ENCODE measurements around the gene IZUMO4.
"Not testable (repeated sequence)": the region's sequence is repeated elsewhere in the genome, so short reads cannot be mapped to it uniquely, and the experiment has no call there.

IZUMO4 gene

DNA sequence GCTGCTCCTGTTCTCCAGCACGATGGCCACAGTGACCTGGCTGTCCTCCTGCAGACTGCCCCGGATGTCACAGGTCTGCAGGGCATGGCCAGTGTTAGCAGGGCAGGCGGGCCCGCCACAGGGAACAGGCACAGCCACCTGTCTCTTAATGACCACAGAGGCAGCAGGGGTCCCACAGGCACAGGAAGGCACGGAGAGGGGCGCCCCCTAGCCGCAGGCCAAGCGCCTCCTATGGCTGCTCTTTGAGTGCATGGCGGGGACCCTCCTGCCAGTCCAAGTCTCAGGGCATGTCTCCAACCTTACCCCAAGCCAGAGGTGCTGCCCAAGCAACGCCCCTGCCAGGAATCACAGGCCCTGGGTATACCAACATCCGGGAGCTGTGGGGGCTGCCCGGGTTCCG lies 14.1 kb downstream of the IZUMO4 start:
- DNase-seq = no peak

- DNase-seq = no peak
Measured at GRCh38 chr19:2111425-2111824, 14.7 kb downstream of the IZUMO4 start.

- DNase-seq = no peak
Measured at GRCh38 chr19:2111886-2112285, 15.2 kb downstream of the IZUMO4 start.

DNA sequence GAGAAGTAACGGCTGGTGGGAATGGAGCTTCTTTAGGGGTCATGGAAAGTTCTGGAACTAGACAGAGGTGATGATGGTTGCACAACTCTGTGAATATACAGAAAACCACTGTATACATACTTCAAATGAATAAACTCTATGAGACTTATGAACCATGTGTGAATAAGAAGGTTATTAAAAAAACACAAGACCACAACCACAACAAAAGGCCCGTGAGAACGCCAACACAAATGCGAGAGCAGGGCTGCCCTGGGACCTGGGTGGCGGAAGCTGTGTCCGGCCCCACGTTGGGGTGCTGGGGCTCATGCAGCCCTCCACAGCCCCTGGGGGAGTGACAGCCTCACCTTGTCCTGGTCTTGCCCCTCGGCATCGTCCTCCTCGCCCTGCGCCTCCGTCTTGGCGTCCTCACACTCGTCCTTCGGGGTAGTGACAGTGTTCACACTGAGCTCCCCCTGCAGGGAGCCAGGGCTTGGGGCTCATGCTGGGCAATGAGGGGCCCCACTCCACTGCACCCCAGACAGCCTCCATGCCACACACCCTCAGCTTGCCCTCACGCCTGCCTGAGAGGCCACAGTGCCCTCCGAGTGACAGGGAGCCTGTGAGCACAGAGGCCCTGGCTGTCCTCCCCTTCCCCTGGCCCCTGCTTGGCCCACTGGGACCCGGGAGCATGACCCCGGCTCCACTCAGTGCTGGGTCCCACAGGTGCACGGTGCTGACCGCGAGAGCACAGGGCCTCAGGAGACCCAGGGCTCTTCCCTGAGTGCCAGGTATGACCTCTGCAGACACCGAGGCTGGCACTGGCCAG lies 16.0 kb downstream of the IZUMO4 start:
- no peak for DNase-seq

DNA sequence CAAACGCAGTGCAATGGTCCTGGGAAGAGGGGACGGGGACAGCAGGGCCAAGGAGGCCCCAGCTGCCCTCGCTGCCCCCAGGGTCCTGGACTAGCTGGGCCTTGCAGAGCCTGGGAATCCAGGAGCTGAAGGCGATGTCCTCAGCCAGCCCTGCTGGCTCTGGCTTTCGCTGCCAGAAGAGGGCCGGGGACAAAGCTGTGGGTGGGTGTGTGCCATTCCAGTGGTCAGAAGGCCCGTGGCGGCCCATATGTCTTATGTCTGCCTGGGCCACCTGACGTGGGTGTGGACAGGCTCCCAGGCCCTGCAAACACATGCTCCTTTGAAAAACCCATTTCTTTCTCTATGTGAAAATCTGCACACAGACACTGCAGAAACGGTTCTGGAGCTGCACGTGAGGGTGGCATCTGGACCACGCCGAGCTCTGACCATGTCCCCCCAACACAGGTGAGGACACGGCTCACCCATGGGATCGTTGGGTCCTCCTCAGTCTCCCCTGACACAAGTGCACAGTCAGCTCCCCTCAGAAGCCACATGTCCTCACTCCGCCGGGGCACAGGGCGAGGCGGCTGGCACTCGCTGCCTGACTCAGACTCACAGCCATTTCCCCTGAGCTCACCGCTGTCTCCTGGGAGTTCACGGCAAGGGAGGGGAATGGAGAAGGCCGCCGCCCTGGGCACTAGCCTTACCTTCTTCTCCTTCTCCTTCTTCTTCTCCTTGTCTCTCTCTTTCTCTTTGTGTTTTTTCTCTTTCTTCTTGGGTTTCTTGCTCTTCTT lies 16.9 kb downstream of the IZUMO4 start:
- no peak for DNase-seq

GRCh38 chr19:2114218-2114617 lies 17.5 kb downstream of the IZUMO4 start:
- no peak for DNase-seq

DNA sequence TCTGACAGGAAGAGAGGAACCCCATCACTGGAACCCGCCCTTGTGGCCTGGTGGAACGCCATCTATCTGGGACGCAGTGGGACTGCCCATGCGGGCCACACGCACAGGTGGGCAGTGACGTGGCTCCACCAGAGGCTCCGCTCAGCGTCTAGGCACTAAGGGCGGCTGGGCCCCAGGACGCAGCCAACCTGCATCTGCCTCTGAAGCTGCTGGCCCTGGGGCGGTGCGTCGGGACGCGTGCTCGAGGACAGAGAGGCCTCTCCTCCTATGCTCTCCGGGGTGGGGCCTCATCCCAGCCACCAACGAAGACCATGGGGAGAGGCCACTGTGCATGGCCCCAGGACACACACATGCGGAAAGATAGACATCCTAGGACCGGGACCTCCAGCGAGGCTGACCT lies 18.1 kb downstream of the IZUMO4 start:
- no peak for DNase-seq

- DNase-seq = no peak
Measured at GRCh38 chr19:2115324-2115723, 18.6 kb downstream of the IZUMO4 start.

DNA sequence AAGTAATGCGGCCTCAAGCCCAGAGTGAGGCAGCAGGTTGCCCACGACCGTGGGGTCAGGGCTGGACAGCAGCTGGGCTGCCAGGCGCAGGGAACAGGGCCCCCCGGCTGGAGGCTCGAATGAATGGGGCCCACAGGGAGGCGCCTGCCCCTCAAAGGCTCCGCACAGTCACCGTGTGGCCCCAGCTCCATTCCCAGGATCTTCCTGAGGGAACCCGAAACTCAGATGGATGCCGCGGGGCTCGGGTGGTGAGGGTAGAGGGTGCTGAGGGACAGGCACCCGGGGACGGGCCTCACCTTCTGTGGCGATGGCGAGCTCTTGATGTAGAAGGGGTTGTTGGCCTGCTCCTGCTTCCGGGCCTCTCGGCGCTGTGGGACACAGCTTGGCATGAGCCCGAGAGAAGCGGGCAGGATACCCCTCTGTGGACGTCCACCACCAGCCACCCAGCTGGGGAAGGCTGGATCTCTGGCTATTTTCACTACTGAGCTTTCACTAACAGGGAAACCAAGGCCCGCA lies 19.3 kb downstream of the IZUMO4 start:
- no peak for DNase-seq

GRCh38 chr19:2116507-2116906 lies 19.8 kb downstream of the IZUMO4 start:
- no peak for DNase-seq

GRCh38 chr19:2117215-2117960 lies 20.7 kb downstream of the IZUMO4 start:
- DNase-seq = no peak

GRCh38 chr19:2118438-2118837 lies 21.7 kb downstream of the IZUMO4 start:
- no peak for DNase-seq

GRCh38 chr19:2119921-2120785 lies 23.4 kb downstream of the IZUMO4 start:
- DNase-seq = no peak

DNA sequence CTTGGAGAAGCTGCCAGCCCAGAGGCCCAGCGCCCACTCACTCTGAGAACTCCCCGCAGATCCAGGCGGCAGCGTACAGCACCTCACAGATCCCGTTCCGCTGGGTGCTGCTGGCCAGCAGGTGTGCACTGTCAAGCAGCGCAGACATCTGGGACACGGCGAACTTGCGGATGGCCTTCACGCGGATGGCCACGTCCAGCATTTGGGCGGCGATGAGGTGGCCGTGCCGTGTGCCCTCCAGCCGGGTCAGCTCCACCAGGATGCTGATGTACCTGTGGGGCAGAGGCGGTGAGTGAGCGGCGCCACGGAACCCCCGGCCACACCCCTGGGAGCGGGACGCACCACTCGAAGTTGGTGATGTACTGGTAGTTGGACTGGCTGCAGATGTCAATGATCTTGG lies 24.1 kb downstream of the IZUMO4 start:
- DNase-seq = no peak

GRCh38 chr19:2121416-2122051 lies 24.8 kb downstream of the IZUMO4 start:
- DNase-seq = no peak

DNA sequence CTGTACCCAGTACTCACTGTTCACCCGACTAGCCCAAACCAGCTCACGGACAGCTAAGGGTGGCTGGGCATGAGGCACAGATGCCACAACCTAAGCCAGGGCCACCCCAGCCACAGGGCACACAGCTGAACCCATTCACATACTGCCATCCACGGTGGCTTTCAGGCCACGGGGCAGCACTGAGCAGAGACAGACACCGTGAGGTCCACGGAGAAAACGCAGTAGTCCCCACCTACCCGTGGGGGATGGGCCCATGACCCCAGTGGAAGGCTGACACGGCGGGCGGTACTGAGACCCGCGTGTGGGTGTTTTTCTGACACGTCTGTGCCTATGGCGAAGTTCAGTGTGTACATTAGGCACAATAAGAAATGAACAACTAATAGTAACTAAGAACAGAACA lies 25.5 kb downstream of the IZUMO4 start:
- no peak for DNase-seq

- no peak for DNase-seq
Measured at GRCh38 chr19:2122982-2123381, 26.3 kb downstream of the IZUMO4 start.

DNA sequence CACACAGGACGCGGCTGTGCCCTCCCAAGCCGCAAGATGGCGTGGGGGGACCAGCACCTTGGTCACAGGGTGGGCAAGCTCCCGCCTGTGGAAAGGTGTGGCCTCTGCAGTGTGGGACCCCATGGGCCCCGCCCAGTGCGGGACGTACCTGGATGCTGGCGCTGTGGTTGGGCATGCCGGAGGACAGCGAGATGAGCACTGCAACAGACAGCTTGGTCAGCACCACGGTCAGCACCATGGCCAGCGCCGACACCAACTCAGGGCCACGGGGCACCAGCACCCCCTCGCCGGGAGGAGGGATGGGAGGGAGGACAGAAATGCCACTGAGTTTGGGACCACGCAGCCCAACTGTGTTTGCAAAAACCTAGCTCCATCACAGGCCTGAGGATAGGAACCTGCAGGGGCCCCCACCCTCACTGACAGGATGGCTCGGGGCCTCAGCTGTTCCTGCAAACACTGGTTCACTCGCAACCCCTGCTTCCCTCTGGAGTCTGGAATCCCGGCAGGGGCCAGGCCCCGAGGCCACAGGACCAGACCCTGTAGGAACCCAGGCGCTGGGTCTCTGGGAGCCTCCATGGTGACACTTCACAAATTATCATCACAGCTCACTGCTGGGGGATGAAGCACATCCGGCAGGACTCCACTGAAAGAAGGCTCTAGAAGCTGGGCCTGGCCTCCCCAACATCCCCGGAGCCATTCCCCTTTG lies 27.1 kb downstream of the IZUMO4 start:
- DNase-seq = no peak

DNA sequence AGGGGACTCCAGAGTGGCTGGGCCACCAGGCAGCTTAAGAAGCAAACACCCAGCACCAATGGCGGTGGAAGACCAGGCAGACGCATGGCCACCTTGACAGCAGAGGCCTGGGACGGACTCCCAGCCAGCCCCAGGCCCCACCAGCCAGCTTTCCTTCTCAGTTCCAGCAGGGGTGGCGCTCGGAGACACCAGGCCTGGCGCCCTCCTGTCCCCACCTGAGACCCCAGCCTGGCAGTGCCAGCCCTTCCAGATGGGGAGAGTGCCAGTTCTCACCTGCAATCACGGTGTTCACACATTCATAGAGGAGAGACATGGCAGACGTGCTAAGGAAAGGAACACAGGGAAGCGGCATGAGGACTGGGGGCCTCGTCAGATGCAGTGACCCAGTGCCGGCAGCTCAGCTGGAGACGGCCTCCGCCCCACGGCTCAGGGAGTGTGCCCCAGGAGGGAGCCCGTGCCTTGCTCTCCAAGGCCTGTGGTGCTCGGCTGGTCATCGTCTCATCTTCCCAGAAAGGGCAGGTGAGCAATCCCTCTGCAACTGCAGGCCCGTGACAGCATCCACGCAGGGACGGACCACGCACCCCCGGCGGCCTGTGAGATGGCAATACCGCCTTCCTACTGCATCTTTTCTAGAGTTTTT lies 30.3 kb downstream of the IZUMO4 start:
- DNase-seq = no peak

DNA sequence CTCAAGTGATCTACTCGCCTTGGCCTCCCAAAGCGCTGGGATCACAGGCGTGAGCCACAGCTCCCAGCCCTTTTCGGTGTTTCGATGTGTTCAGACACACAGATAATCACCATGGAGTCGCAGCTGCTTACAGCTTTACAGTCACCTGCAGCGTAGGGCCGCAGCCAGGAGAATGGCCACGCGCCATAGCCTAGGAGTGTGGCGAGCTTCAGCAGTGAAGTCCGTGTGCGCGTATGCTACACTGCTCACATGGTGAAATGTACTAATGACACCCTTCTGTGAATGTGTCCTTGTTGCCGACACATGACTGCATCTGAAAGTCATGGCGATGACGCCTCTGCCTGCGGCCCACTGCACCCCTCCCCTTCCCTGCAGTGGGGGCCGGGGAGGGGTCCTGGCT lies 31.0 kb downstream of the IZUMO4 start:
- DNase-seq = no peak

GRCh38 chr19:2128252-2128651 lies 31.5 kb downstream of the IZUMO4 start:
- not testable (repeated sequence) for DNase-seq

All from activated CD4-positive, alpha-beta T cell treated with anti-CD3 and anti-CD28 coated beads for 48 hours (primary cell).